D721Med (cell line): Measurements from ENCODE around the gene DBF4B.

Source experiments
- DNase-seq: peaks from one replicate; pipeline ENCODE4 v3.0.0; 2011; ENCODE audit warnings: low spot score; ENCODE audit not compliant: insufficient read length
- FAIRE-seq: peaks from 2 replicates; lab custom pipeline; 2011; peaks lifted over from hg19 to GRCh38; lab: Jason Lieb, UNC
- TF ChIP-seq, protein P1 (sequence below): IDR thresholded peaks from 2 replicates; pipeline ENCODE4 v1.5.1; 2012; ENCODE audit warnings: mild to moderate bottlenecking, control low read depth; ENCODE audit not compliant: insufficient read depth; ENCODE audit errors: missing control alignments

DBF4B gene

DNA sequence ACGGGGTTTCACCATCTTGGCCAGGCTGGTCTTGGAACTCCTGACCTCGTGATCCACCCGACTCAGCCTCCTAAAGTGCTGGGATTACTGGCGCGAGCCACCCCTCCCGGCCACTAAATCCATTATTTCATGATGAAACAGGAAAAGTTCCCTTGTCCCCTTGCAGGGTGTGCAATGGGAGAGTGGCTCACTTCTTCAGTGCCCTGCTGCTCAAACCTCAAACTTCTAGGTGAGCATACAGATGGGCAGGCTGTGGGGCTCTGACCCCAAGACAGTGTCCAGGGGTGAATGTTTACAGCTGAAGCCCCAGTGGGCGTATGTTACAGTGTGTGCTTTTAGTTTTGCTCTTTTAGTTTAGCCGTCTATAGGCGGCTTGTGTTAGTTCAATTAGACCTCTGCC lies 87.0 kb downstream of the DBF4B start:
- FAIRE-seq (no peak), DNase-seq (no peak)
- TF ChIP-seq, protein P1, sequence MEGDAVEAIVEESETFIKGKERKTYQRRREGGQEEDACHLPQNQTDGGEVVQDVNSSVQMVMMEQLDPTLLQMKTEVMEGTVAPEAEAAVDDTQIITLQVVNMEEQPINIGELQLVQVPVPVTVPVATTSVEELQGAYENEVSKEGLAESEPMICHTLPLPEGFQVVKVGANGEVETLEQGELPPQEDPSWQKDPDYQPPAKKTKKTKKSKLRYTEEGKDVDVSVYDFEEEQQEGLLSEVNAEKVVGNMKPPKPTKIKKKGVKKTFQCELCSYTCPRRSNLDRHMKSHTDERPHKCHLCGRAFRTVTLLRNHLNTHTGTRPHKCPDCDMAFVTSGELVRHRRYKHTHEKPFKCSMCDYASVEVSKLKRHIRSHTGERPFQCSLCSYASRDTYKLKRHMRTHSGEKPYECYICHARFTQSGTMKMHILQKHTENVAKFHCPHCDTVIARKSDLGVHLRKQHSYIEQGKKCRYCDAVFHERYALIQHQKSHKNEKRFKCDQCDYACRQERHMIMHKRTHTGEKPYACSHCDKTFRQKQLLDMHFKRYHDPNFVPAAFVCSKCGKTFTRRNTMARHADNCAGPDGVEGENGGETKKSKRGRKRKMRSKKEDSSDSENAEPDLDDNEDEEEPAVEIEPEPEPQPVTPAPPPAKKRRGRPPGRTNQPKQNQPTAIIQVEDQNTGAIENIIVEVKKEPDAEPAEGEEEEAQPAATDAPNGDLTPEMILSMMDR = no peak

DNA sequence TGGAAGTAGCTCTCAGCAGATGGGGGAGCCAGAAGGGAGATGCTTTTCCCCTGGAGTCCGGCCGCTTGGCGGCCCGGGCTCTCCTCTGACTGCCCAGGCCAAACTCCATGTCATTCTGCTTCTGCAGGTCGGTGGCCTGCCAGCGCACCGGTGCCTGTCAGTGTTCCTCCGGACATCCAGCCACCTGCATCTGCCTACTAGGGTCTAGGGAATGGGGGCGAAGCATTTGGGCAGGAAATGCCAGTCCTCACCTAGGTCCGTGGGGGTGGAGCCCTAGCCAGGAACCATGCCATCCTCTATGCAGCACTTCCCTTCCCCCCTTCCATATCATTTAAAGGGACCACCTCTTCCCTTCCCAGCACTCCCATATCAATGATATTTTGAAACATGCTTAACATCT lies 87.5 kb downstream of the DBF4B start:
- TF ChIP-seq, protein P1 = no peak

DNA sequence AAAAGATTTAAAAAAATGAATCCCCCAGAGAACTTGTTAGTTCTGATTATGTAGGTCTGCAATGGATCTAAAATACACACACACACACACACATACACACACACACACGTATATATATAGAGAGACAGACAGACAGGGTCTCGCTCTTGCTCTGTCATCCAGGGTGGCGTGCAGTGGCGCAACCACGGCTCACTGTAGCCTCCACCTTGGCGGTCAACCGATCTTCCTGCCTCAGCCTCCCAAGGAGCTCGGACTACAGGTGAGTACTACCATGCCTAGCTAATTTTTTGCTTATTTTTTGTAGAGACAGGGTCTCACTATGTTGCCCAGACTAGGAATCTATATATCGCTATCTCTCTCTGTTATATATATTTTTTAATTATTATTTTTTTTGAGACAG lies 88.3 kb downstream of the DBF4B start:
- FAIRE-seq = no peak
- TF ChIP-seq, protein P1 = no peak

More for the DNA sequence above, 87.5 kb downstream of the DBF4B start:
- DNase-seq (no peak), FAIRE-seq (no peak)

DNA sequence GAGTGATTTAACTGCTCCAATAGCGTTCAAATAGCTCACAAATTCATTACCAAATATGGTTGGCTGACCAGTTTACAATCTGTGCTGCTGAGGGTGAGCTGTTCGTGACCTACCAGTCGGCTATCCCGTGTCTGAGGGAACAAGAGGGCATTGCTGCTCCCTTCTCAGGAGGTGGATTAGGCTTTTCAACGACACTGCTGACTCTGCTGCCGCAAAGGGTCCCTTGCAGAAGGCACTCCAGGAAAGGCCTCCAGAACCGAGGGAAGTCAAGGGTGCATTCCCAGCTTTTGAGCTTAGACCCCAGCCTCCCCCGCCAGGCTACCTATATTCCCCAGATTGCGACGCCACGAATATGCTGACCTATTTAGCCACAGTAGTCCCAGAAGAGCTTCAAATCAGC lies 89.3 kb downstream of the DBF4B start:
- DNase-seq = no peak
- TF ChIP-seq, protein P1 = no peak
- FAIRE-seq = no peak

More for the DNA sequence above, 88.3 kb downstream of the DBF4B start:
- no peak for DNase-seq

DNA sequence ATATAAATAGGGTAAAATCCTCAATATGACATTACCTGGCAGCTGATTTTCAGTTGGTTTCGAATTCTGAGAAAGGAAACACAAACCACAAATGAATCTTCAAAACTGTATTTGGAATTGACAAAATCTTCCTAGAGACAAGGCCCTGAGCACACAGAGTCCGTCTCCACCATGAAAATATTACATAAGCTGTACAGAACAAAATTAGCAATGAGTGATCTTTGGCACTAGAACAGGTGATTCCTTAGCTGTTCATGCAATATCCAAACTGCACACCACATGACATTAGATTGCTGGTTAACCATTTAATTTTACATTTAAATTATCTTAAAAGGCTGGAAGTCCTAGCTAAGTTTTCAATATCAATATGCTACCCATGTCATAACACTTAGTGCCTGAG lies 89.9 kb downstream of the DBF4B start:
- FAIRE-seq (no peak), DNase-seq (no peak)
- TF ChIP-seq, protein P1 = no peak
